T-cell (primary cell): ENCODE measurements around the gene UGT1A7. TPM values are rescaled to one million over a fixed set of nuclear protein-coding genes. Genes with fewer than 3 reads are reported as not detected.

ENCODE experiments used
- ATAC-seq, 4 experiments: fragments of 200-7000 bp in 3 of 4; fragments of 150-1000 bp in 1 of 4; cut with Tn5 transposase; replicated peaks in 1 of 4; 1 replicate in 3 of 4; 2 replicates in 1 of 4; pipeline ENCODE4 v1.10.0; 2021; ENCODE audit warnings: moderate library complexity in 3 of 4, mild to moderate bottlenecking in 2 of 4, moderate number of reproducible peaks in 1 of 4
- CTCF ChIA-PET, 2 donors: fragments of 300-600 bp; sonication (Branson Sonifier 250); formaldehyde crosslinking; loops; one replicate each; lab custom pipeline; 2022; ENCODE audit warnings: antibody characterized with exemption in 2 of 2; lab: Charles Lee
- POLR2A ChIA-PET, 2 donors: fragments of 300-600 bp; sonication (Branson Sonifier 250); formaldehyde crosslinking; loops; one replicate each; lab custom pipeline; 2022; ENCODE audit warnings: antibody characterized with exemption in 2 of 2; lab: Charles Lee
- DNase-seq, 35 experiments: peaks; one replicate each; pipeline versions ENCODE4 v3.0.0 to v3.0.0-alpha.2; 2013 to 2023
- H3K27ac ChIP-seq: one replicate; pipeline ENCODE4 v1.5.1; 2013; ENCODE audit warnings: low read length
- H3K27me3 ChIP-seq, 2 experiments: replicated peaks in 1 of 2; 1 replicate in 1 of 2; 2 replicates in 1 of 2; pipeline versions ENCODE4 v1.6.1 to v1.7.0; 2013; ENCODE audit warnings: low read length in 1 of 2, mixed read lengths in 1 of 2; ENCODE audit not compliant: control insufficient read depth in 2 of 2, insufficient read depth in 2 of 2; ENCODE audit errors: extremely low read depth in 1 of 2
- H3K36me3 ChIP-seq, 2 donors: 1 replicate in 1 of 2; 2 replicates in 1 of 2; pipeline versions ENCODE4 v1.6.1 to v1.7.0; 2013; ENCODE audit warnings: low read length in 1 of 2; ENCODE audit not compliant: control insufficient read depth in 2 of 2, insufficient read depth in 1 of 2; ENCODE audit errors: extremely low read depth in 1 of 2
- H3K4me1 ChIP-seq, 2 experiments: 1 replicate in 1 of 2; 2 replicates in 1 of 2; pipeline versions ENCODE4 v1.6.1 to v1.7.0; 2013; ENCODE audit warnings: low read length in 2 of 2, mixed read lengths in 1 of 2; ENCODE audit not compliant: insufficient read depth in 2 of 2, control insufficient read depth in 1 of 2; ENCODE audit errors: extremely low read depth in 1 of 2
- H3K4me3 ChIP-seq, 2 donors: 1 replicate in 1 of 2; 2 replicates in 1 of 2; pipeline versions ENCODE4 v1.5.1 to v1.7.0; 2013; ENCODE audit warnings: mild to moderate bottlenecking in 2 of 2, low read length in 1 of 2, moderate library complexity in 1 of 2; ENCODE audit not compliant: control insufficient read depth in 1 of 2; ENCODE audit errors: extremely low read depth in 1 of 2
- H3K9me3 ChIP-seq: 2 replicates; pipeline ENCODE4 v1.7.0; 2013
- H3K27ac Mint-ChIP-seq, 2 donors: one replicate each; pipeline ENCODE4 v1.8.0; 2020 to 2021; ENCODE audit warnings: mild to moderate bottlenecking in 2 of 2, mixed read lengths in 2 of 2
- H3K27me3 Mint-ChIP-seq, 2 donors: one replicate each; pipeline ENCODE4 v1.8.0; 2021 to 2022; ENCODE audit warnings: mixed read lengths in 2 of 2
- H3K36me3 Mint-ChIP-seq: one replicate; pipeline ENCODE4 v1.8.0; 2021; ENCODE audit warnings: mixed read lengths
- H3K4me1 Mint-ChIP-seq, 3 donors: one replicate each; pipeline ENCODE4 v1.8.0; 2020 to 2022; ENCODE audit warnings: mixed read lengths in 3 of 3, mild to moderate bottlenecking in 1 of 3
- H3K4me3 Mint-ChIP-seq, 3 donors: one replicate each; pipeline ENCODE4 v1.8.0; 2020 to 2022; ENCODE audit warnings: mild to moderate bottlenecking in 3 of 3, mixed read lengths in 3 of 3, moderate library complexity in 3 of 3
- H3K9me3 Mint-ChIP-seq, 3 donors: one replicate each; pipeline ENCODE4 v1.8.0; 2020 to 2022; ENCODE audit warnings: mixed read lengths in 3 of 3
- WGBS: methylation state at CpG from one replicate; pipeline ENCODE4 v1.1.5; 2013; ENCODE audit warnings: missing lambda C conversion rate; ENCODE audit not compliant: insufficient coverage; 5-methylcytosine and 5-hydroxymethylcytosine counted together
- total RNA-seq, 35 experiments: library from RNA in 6 of 35; stranded (reverse) in 6 of 35; fragments of 120-200 nt in 1 of 35; gene quantifications; one replicate each; pipeline versions ENCODE4 v1.2.1 to v1.2.4 and lab custom pipeline; 2013 to 2026

The UGT1A7 gene
- total RNA-seq, 5 donors from 2014 or later (not counting 1 experiment from before 2014, with no cell fraction given): 0.10 TPM; not detected in 4

DNA sequence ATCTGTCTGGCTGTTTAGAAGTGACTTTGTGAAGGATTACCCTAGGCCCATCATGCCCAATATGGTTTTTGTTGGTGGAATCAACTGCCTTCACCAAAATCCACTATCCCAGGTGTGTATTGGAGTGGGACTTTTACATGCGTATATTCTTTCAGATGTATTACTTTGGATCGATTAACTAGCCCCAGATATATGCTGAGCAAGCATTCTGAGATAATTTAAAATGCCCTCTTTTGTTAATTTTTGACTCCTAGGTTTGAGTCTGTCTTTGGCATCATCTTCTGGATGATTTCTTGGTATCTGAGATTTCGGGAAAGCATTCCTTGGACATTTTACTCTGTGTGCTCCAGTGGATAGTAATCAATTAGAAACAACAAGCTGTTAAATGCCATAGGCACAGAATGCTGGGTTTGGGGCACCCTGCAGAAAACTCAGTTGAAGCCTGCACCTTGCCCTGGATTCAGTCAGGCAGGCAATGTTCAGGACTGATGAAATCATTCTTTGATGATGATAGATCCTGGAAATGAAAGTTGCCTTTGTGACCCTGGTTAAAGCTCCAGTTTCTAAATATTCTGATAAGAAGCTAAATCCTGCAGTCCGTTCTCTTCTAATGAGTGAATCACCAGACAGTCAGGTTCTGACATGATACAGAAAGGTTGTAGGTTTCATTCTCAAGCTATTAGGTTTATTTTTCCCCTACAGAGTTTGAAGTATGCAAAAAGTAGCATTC lies 79.5 kb downstream of the UGT1A7 start:
- CTCF ChIA-PET: no interaction called here
- Histone ChIP-seq H3K4me1 (no peaks in the 10 kb centered on the region), H3K36me3 (no peaks in the 10 kb centered on the region), H3K27ac (no peak overlapping the region), H3K4me3 (no peak overlapping the region), H3K9me3 (no peaks in the 10 kb centered on the region), H3K27me3 (peaks cover 0 to 10% of the 10 kb centered on the region in 2 experiments)
- 50% methylated on average over 1 of the region's 4 CpGs for WGBS
- H3K4me1 Mint-ChIP-seq: no peaks in the 10 kb centered on the region
- H3K27me3 Mint-ChIP-seq: peaks cover 19 to 22% of the 10 kb centered on the region in 2 donors
- no peaks in the 10 kb centered on the region for H3K9me3 Mint-ChIP-seq
- POLR2A ChIA-PET: no interaction called here
- no peak overlapping the region for H3K4me3 Mint-ChIP-seq
- DNase-seq: no peak
- H3K36me3 Mint-ChIP-seq: no peaks in the 10 kb centered on the region
- H3K27ac Mint-ChIP-seq: no peak overlapping the region
- no peak for ATAC-seq

DNA sequence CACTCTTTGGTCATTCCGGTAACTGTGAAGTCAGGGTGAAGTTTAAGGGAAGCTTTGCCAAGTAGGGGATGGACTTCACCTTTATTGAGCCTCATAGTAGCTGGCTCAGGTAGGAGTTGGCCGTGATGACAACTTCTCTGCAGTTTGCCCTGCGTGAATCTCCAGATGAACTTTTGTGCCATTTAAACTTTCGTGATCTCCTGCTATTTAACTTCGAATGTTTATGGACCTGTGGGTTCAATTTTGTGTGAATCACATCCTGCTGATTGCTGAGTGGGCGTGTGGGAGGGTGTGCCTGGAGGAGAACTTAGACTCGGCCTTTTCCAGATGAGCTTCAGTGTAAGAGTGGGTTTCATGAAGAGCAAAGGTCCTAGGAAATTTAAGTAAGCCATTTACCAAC lies 82.6 kb downstream of the UGT1A7 start:
- DNase-seq: no peak
- 69% methylated on average over 7 of the region's 7 CpGs for WGBS

DNA sequence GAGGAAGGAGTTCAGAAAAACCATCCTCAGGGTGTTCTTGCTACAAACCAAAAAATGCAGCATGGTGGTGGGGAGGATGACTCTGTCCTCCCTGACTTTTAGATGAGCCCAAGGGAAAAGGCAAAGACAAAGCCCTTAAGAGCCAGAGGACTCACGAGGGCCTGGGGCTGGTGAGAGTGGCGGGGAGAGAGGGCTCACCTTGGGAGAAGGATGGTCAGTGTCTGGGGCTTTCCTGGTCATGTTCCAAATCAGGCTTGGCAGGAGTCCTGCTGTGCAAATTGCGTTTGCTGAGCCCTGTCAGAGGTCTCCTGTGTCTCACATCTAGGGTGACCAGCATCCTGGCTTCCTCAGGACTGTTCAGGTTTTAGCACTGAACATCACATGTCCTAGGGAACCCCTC lies 83.1 kb downstream of the UGT1A7 start:
- peaks cover 0 to 15% of the 10 kb centered on the region in 2 experiments for H3K27me3 ChIP-seq
- Mint-ChIP-seq H3K9me3 (no peaks in the 10 kb centered on the region), H3K36me3 (no peaks in the 10 kb centered on the region), H3K4me1 (no peaks in the 10 kb centered on the region), H3K27me3 (peaks cover 33 to 38% of the 10 kb centered on the region in 2 donors), H3K4me3 (no peak overlapping the region), H3K27ac (no peak overlapping the region)
- no peak overlapping the region for H3K4me3 ChIP-seq
- no peaks in the 10 kb centered on the region for H3K36me3 ChIP-seq
- no peaks in the 10 kb centered on the region for H3K4me1 ChIP-seq
- ATAC-seq (no peak), DNase-seq (no peak)
- 56% methylated on average over 3 of the region's 3 CpGs for WGBS
- no peaks in the 10 kb centered on the region for H3K9me3 ChIP-seq
- POLR2A ChIA-PET: no interaction called here
- H3K27ac ChIP-seq: no peak overlapping the region
- CTCF ChIA-PET: no interaction called here

More for the DNA sequence above, 82.6 kb downstream of the UGT1A7 start:
- H3K27ac ChIP-seq: no peak overlapping the region
- Mint-ChIP-seq H3K4me3 (no peak overlapping the region), H3K36me3 (no peaks in the 10 kb centered on the region), H3K27me3 (peaks cover 33 to 36% of the 10 kb centered on the region in 2 donors), H3K9me3 (no peaks in the 10 kb centered on the region), H3K27ac (no peak overlapping the region), H3K4me1 (no peaks in the 10 kb centered on the region)
- no peaks in the 10 kb centered on the region for H3K36me3 ChIP-seq
- ATAC-seq: no peak
- ChIA-PET CTCF (no interaction called here), POLR2A (no interaction called here)
- no peak overlapping the region for H3K4me3 ChIP-seq
- H3K9me3 ChIP-seq: no peaks in the 10 kb centered on the region
- peaks cover 0 to 15% of the 10 kb centered on the region in 2 experiments for H3K27me3 ChIP-seq
- H3K4me1 ChIP-seq: no peaks in the 10 kb centered on the region

DNA sequence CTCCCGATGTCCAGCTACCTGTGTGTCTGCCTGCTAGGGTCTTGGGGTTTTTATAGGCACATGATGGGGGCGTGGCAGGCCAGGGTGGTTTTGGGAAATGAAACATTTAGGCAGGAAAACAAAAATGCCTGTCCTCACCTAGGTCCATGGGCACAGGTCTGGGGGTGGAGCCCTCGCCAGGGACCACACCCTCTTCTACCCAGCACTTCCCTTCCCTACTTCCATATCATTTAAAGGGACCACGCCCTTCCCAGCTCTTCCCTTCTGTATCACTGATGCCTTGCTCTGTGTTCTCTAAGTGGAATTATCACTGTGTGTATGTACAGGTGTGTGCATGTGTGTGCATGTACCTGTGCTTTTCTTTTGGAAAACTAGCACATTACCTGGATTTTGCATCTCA lies 84.7 kb downstream of the UGT1A7 start:
- ChIA-PET CTCF (no interaction called here), POLR2A (no interaction called here)
- Mint-ChIP-seq H3K36me3 (no peaks in the 10 kb centered on the region), H3K27ac (no peak overlapping the region), H3K9me3 (no peaks in the 10 kb centered on the region), H3K4me3 (no peak overlapping the region), H3K4me1 (no peaks in the 10 kb centered on the region), H3K27me3 (peaks cover 37 to 38% of the 10 kb centered on the region in 2 donors)
- WGBS: 75% methylated on average over 2 of the region's 4 CpGs
- no peak for DNase-seq
- H3K27ac ChIP-seq: no peak overlapping the region
- no peaks in the 10 kb centered on the region for H3K9me3 ChIP-seq
- H3K4me3 ChIP-seq: no peak overlapping the region
- no peaks in the 10 kb centered on the region for H3K4me1 ChIP-seq
- no peaks in the 10 kb centered on the region for H3K36me3 ChIP-seq
- peaks cover 0 to 15% of the 10 kb centered on the region in 2 experiments for H3K27me3 ChIP-seq
- no peak for ATAC-seq

DNA sequence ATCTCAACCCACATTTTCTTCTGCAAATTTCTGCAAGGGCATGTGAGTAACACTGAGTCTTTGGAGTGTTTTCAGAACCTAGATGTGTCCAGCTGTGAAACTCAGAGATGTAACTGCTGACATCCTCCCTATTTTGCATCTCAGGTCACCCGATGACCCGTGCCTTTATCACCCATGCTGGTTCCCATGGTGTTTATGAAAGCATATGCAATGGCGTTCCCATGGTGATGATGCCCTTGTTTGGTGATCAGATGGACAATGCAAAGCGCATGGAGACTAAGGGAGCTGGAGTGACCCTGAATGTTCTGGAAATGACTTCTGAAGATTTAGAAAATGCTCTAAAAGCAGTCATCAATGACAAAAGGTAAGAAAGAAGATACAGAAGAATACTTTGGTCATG lies 86.4 kb downstream of the UGT1A7 start:
- no peaks in the 10 kb centered on the region for H3K36me3 ChIP-seq
- H3K9me3 ChIP-seq: no peaks in the 10 kb centered on the region
- 95% methylated on average over 2 of the region's 4 CpGs for WGBS
- H3K27ac ChIP-seq: no peak overlapping the region
- H3K9me3 Mint-ChIP-seq: no peaks in the 10 kb centered on the region
- DNase-seq: no peak
- CTCF ChIA-PET: no interaction called here
- H3K4me3 Mint-ChIP-seq: no peak overlapping the region
- no peak for ATAC-seq
- no peak overlapping the region for H3K4me3 ChIP-seq
- POLR2A ChIA-PET: no interaction called here
- H3K36me3 Mint-ChIP-seq: no peaks in the 10 kb centered on the region
- no peak overlapping the region for H3K27ac Mint-ChIP-seq
- peaks cover 37 to 38% of the 10 kb centered on the region in 2 donors for H3K27me3 Mint-ChIP-seq
- H3K4me1 ChIP-seq: no peaks in the 10 kb centered on the region
- peaks cover 0 to 17% of the 10 kb centered on the region in 2 experiments for H3K27me3 ChIP-seq
- H3K4me1 Mint-ChIP-seq: no peaks in the 10 kb centered on the region

DNA sequence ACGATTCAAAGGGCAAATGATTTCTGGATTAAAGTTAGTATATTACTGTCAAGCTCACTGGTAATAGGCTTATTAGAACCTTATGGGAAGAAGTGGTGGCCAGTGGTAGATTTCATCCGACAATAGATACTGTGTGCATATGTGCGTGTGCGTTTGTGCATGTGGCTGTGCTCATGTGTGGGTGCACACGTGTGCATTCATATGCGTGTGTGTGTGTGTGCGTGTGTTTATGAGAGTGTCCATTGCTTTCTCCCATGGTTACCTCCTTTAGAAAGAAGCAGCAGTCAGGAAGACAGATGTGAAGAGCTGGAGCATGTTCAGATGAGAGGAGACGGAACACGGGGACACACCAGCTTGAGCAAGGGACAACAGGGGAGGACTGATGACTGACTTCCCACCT lies 87.6 kb downstream of the UGT1A7 start:
- H3K36me3 Mint-ChIP-seq: no peaks in the 10 kb centered on the region
- Histone ChIP-seq H3K27ac (no peak overlapping the region), H3K36me3 (no peaks in the 10 kb centered on the region), H3K27me3 (peaks cover 0 to 17% of the 10 kb centered on the region in 2 experiments), H3K9me3 (no peaks in the 10 kb centered on the region), H3K4me3 (no peak overlapping the region), H3K4me1 (no peaks in the 10 kb centered on the region)
- peaks cover 27 to 29% of the 10 kb centered on the region in 2 donors for H3K27me3 Mint-ChIP-seq
- 90% methylated on average over 8 of the region's 9 CpGs for WGBS
- no peaks in the 10 kb centered on the region for H3K9me3 Mint-ChIP-seq
- no peak for ATAC-seq
- ChIA-PET CTCF (no interaction called here), POLR2A (interaction anchor here in 1 of 2 donors (0.6 kb wide), 1 partner anchor 282 kb away, joined by 3 read pairs; no protein-coding TSS in a partner anchor)
- H3K27ac Mint-ChIP-seq: no peak overlapping the region
- no peak for DNase-seq
- no peak overlapping the region for H3K4me3 Mint-ChIP-seq
- H3K4me1 Mint-ChIP-seq: no peaks in the 10 kb centered on the region
